Osteoblast (primary cell): ENCODE data around the gene FBRS. TPM values are rescaled to one million over a fixed set of nuclear protein-coding genes. Genes with fewer than 3 reads are reported as not detected.
A peak's percentile ranks its signal among the peaks of the same experiment; 100 is the strongest.

ENCODE experiments used
- DNase-seq: peaks from one replicate; pipeline ENCODE4 v3.0.0; 2011; ENCODE audit warnings: low spot score, mixed read lengths; ENCODE audit not compliant: insufficient read length; ENCODE audit errors: missing footprints
- H2AFZ ChIP-seq: 2 replicates; pipeline ENCODE4 v1.6.0; 2011; ENCODE audit warnings: mild to moderate bottlenecking, low read length
- H3K27ac ChIP-seq: 2 replicates; pipeline ENCODE4 v1.5.1; 2011; ENCODE audit warnings: mild to moderate bottlenecking, low read depth, low read length, moderate library complexity
- H3K27me3 ChIP-seq: 2 replicates; pipeline ENCODE4 v1.6.0; 2012; ENCODE audit warnings: mild to moderate bottlenecking, control low read depth, inconsistent platforms, low read length, moderate library complexity; ENCODE audit not compliant: insufficient read depth
- H3K36me3 ChIP-seq: 2 replicates; pipeline ENCODE4 v1.5.1; 2011; ENCODE audit warnings: mild to moderate bottlenecking, low read length, control low read depth, moderate library complexity; ENCODE audit not compliant: insufficient read depth
- H3K4me1 ChIP-seq: 2 replicates; pipeline ENCODE4 v1.5.1; 2011; ENCODE audit warnings: mild to moderate bottlenecking, low read length, control low read depth, moderate library complexity; ENCODE audit not compliant: insufficient read depth
- H3K4me2 ChIP-seq: 2 replicates; pipeline ENCODE4 v1.6.0; 2011; ENCODE audit warnings: mild to moderate bottlenecking, low read length; ENCODE audit not compliant: insufficient read depth
- H3K4me3 ChIP-seq: fragments of 200-600 bp; sonication (generic); 3 replicates; pipeline ENCODE4 v1.5.1; 2012; ENCODE audit warnings: mild to moderate bottlenecking, low read length, inconsistent platforms; ENCODE audit not compliant: insufficient read depth
- H3K79me2 ChIP-seq: 2 replicates; pipeline ENCODE4 v1.6.0; 2012; ENCODE audit warnings: mild to moderate bottlenecking, low read length, control low read depth, inconsistent platforms; ENCODE audit not compliant: insufficient read depth
- H3K9me3 ChIP-seq: 2 replicates; pipeline ENCODE4 v1.5.1; 2011; ENCODE audit warnings: low read depth, low read length, control low read depth
- H4K20me1 ChIP-seq: 2 replicates; pipeline ENCODE4 v1.6.0; 2012; ENCODE audit warnings: mild to moderate bottlenecking, low read length, control low read depth; ENCODE audit not compliant: insufficient read depth
- CTCF ChIP-seq: IDR thresholded peaks from 2 replicates; pipeline ENCODE4 v1.5.1; 2011; ENCODE audit warnings: mild to moderate bottlenecking, low read depth, low read length, moderate library complexity; ENCODE audit errors: extremely low read depth
- total RNA-seq: library from RNA; depleted of rRNA; stranded (reverse); fragments of >200 nt; gene quantifications from 2 replicates; pipeline ENCODE4 v1.2.3, GENCODE V29; 2012

The FBRS gene
- total RNA-seq, 1 donor, result 30.8 TPM

GRCh38 chr16:30621765-30622164, 36.5 kb upstream of the FBRS start:
- Histone ChIP-seq H3K9me3 (no peaks in the 10 kb centered on the region), H2AFZ (peak overlapping the region; percentile 22), H4K20me1 (no peaks in the 10 kb centered on the region), H3K79me2 (no peaks in the 10 kb centered on the region), H3K36me3 (no peaks in the 10 kb centered on the region), H3K4me1 (peaks cover 10% of the 10 kb centered on the region), H3K4me2 (peak overlapping the region; percentile 16), H3K4me3 (no peak overlapping the region), H3K27ac (no peak overlapping the region), H3K27me3 (peaks cover 3% of the 10 kb centered on the region)
- TF ChIP-seq CTCF, result no peak
- DNase-seq, result peak; percentile 32

GRCh38 chr16:30622455-30623032, 35.7 kb upstream of the FBRS start:
- Histone ChIP-seq H3K27ac (no peak overlapping the region), H3K9me3 (no peaks in the 10 kb centered on the region), H2AFZ (no peak overlapping the region), H3K4me1 (peaks cover 10% of the 10 kb centered on the region), H3K79me2 (no peaks in the 10 kb centered on the region), H3K36me3 (no peaks in the 10 kb centered on the region), H3K27me3 (peaks cover 3% of the 10 kb centered on the region), H4K20me1 (no peaks in the 10 kb centered on the region), H3K4me2 (no peak overlapping the region), H3K4me3 (no peak overlapping the region)
- no peak for DNase-seq
- TF ChIP-seq CTCF, result no peak

- H3K27me3 ChIP-seq, result peaks cover 3% of the 10 kb centered on the region
- DNase-seq, result no peak
- H3K27ac ChIP-seq, result no peak overlapping the region
- no peak overlapping the region for H2AFZ ChIP-seq
- H3K9me3 ChIP-seq, result no peaks in the 10 kb centered on the region
- H3K36me3 ChIP-seq, result no peaks in the 10 kb centered on the region
- no peak for TF ChIP-seq CTCF
- H4K20me1 ChIP-seq, result no peaks in the 10 kb centered on the region
- no peaks in the 10 kb centered on the region for H3K79me2 ChIP-seq
- no peak overlapping the region for H3K4me3 ChIP-seq
- H3K4me1 ChIP-seq, result peaks cover 12% of the 10 kb centered on the region
- no peak overlapping the region for H3K4me2 ChIP-seq
Measured at GRCh38 chr16:30623536-30624283, 34.5 kb upstream of the FBRS start.

GRCh38 chr16:30626236-30626635, 32.0 kb upstream of the FBRS start:
- Histone ChIP-seq H3K27me3 (peaks cover 3% of the 10 kb centered on the region), H3K27ac (no peak overlapping the region), H3K4me2 (no peak overlapping the region), H2AFZ (no peak overlapping the region), H3K4me3 (no peak overlapping the region), H3K9me3 (no peaks in the 10 kb centered on the region), H3K79me2 (no peaks in the 10 kb centered on the region), H3K36me3 (no peaks in the 10 kb centered on the region), H3K4me1 (peaks cover 9% of the 10 kb centered on the region), H4K20me1 (no peaks in the 10 kb centered on the region)
- no peak for DNase-seq
- no peak for TF ChIP-seq CTCF
